B cell (primary cell): Measurements from ENCODE around the gene FOXO1.

Experiments used
- EZH2 ChIP-seq: IDR thresholded peaks from 2 replicates; pipeline ENCODE4 v1.6.1; 2012; ENCODE audit warnings: borderline replicate concordance, low read depth, mild to moderate bottlenecking, moderate library complexity, low read length; ENCODE audit not compliant: insufficient read depth, poor library complexity, severe bottlenecking
- TF ChIP-seq, protein P1 (sequence below): fragments of 200-600 bp; IDR thresholded peaks from one replicate; pipeline ENCODE4 v1.8.0; 2022; ENCODE audit warnings: antibody characterized with exemption, mild to moderate bottlenecking

DNA sequence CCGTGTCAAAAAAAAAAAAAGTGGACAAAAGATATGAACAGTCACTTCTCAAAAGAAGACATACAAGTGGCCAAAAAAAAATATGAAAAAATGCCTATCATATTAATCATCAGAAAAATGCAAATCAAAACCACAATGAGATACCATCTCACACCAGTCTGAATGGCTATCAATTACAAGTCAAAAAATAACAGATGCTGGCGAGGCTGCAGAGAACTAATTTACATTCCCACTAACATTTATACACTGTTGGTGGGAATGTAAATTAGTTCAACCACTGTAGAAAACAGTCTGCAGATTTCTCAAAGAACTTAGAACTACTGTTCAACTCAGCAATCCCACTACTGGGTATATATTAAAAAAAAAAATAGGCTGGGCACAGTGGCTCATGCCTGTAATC is 26.5 kb upstream of the FOXO1 start:
- TF ChIP-seq, protein P1, sequence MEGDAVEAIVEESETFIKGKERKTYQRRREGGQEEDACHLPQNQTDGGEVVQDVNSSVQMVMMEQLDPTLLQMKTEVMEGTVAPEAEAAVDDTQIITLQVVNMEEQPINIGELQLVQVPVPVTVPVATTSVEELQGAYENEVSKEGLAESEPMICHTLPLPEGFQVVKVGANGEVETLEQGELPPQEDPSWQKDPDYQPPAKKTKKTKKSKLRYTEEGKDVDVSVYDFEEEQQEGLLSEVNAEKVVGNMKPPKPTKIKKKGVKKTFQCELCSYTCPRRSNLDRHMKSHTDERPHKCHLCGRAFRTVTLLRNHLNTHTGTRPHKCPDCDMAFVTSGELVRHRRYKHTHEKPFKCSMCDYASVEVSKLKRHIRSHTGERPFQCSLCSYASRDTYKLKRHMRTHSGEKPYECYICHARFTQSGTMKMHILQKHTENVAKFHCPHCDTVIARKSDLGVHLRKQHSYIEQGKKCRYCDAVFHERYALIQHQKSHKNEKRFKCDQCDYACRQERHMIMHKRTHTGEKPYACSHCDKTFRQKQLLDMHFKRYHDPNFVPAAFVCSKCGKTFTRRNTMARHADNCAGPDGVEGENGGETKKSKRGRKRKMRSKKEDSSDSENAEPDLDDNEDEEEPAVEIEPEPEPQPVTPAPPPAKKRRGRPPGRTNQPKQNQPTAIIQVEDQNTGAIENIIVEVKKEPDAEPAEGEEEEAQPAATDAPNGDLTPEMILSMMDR: no peak
- TF ChIP-seq EZH2: no peak
